HL-60 (cell line): ENCODE data around the gene MCUB.
A peak's percentile ranks its signal among the peaks of the same experiment; 100 is the strongest.
"Not testable (repeated sequence)": the region's sequence is repeated elsewhere in the genome, so short reads cannot be mapped to it uniquely, and the experiment has no call there.

Experiments used
- DNase-seq, 2 experiments: peaks; one replicate each; pipeline ENCODE4 v3.0.0-alpha.2; 2010 to 2020; ENCODE audit warnings: low read depth in 1 of 2, low spot score in 1 of 2
- H3K27ac ChIP-seq: fragments of 250-450 bp; sonication (Bioruptor Pico); replicated peaks from 2 replicates; pipeline ENCODE4 v1.5.1; 2020; ENCODE audit warnings: mild to moderate bottlenecking, moderate library complexity
- H3K27me3 ChIP-seq: fragments of 250-450 bp; sonication (Bioruptor Pico); 2 replicates; pipeline ENCODE4 v1.5.1; 2021; ENCODE audit warnings: mild to moderate bottlenecking, moderate library complexity; ENCODE audit not compliant: insufficient read depth, poor library complexity, severe bottlenecking
- H3K4me3 ChIP-seq: replicated peaks from 2 replicates; pipeline ENCODE4 v1.5.1; 2011; ENCODE audit warnings: mild to moderate bottlenecking, control low read depth, low read length; ENCODE audit not compliant: insufficient read depth
- GABPA ChIP-seq: IDR thresholded peaks from 2 replicates; pipeline ENCODE4 v1.6.1; 2012; ENCODE audit warnings: low read depth
- POLR2AphosphoS5 ChIP-seq: IDR thresholded peaks from 2 replicates; pipeline ENCODE4 v1.6.1; 2012; ENCODE audit warnings: low read depth
- SPI1 ChIP-seq: IDR thresholded peaks from 2 replicates; pipeline ENCODE4 v1.6.1; 2012; ENCODE audit warnings: low read depth, mild to moderate bottlenecking, borderline replicate concordance
- long read RNA-seq: library from polyadenylated mRNA; unstranded; transcript quantifications from one replicate; pipeline ENCODE4 v2.0.0, GENCODE V29; 2020
- TF ChIP-seq, protein P1 (sequence below): IDR thresholded peaks from 2 replicates; pipeline ENCODE4 v1.6.1; 2012; ENCODE audit warnings: low read depth; ENCODE audit not compliant: insufficient replicate concordance
- TF ChIP-seq, protein P2 (sequence below): IDR thresholded peaks from one replicate; pipeline ENCODE4 v1.5.1; 2011; ENCODE audit warnings: low read length, control low read depth, inconsistent platforms; ENCODE audit not compliant: insufficient read depth

MCUB gene, protein sequence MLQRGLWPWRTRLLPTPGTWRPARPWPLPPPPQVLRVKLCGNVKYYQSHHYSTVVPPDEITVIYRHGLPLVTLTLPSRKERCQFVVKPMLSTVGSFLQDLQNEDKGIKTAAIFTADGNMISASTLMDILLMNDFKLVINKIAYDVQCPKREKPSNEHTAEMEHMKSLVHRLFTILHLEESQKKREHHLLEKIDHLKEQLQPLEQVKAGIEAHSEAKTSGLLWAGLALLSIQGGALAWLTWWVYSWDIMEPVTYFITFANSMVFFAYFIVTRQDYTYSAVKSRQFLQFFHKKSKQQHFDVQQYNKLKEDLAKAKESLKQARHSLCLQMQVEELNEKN
- long read RNA-seq, partial matches to known transcripts, result 0 of 1 reads
- long read RNA-seq, other reads (novel, unspliced or antisense), result 0 of 1 reads

DNA sequence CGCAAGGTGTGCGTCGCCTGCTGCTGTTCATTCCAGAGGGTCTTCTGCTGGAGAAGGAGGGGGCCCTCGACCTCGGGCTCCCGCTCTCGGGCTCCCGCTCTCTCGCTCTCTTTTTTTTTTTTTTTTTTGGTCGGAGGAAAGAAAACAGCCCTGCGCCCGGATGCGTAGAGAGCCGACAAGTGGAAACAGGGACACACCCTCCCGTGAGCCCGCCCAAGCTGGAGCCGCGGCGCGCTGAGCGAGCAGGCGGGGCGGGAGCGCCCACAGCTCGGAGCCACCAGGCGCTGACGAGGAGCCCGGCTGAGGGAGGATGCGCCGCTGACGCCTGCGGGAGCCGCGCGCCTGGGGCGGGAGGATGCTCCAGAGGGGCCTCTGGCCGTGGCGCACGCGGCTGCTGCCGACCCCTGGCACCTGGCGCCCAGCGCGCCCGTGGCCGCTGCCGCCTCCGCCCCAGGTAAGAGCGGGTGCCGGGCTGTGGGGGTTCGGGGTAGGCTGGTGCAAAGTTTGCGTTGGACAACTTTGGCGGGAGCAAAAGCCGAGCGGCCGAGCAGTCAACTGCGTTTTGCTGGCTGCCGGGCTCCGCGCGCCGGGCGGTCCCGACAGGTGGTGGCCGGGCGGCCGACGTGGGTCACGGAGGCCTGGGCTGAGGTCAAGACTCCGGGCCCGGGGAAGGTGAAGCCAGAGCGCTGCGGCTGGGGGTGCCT is at the start of gene MCUB:
TSS of gene MCUB (plus strand) at position 264 of the 704 bp plus-strand sequence. CDS start at position 356, 92 bp downstream.
- peak within 1 kb of the TSS; percentile 63 for H3K4me3 ChIP-seq
- TF ChIP-seq POLR2AphosphoS5 (no peak), SPI1 (no peak)
- TF ChIP-seq, protein P1, sequence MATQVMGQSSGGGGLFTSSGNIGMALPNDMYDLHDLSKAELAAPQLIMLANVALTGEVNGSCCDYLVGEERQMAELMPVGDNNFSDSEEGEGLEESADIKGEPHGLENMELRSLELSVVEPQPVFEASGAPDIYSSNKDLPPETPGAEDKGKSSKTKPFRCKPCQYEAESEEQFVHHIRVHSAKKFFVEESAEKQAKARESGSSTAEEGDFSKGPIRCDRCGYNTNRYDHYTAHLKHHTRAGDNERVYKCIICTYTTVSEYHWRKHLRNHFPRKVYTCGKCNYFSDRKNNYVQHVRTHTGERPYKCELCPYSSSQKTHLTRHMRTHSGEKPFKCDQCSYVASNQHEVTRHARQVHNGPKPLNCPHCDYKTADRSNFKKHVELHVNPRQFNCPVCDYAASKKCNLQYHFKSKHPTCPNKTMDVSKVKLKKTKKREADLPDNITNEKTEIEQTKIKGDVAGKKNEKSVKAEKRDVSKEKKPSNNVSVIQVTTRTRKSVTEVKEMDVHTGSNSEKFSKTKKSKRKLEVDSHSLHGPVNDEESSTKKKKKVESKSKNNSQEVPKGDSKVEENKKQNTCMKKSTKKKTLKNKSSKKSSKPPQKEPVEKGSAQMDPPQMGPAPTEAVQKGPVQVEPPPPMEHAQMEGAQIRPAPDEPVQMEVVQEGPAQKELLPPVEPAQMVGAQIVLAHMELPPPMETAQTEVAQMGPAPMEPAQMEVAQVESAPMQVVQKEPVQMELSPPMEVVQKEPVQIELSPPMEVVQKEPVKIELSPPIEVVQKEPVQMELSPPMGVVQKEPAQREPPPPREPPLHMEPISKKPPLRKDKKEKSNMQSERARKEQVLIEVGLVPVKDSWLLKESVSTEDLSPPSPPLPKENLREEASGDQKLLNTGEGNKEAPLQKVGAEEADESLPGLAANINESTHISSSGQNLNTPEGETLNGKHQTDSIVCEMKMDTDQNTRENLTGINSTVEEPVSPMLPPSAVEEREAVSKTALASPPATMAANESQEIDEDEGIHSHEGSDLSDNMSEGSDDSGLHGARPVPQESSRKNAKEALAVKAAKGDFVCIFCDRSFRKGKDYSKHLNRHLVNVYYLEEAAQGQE, result no peak
- TF ChIP-seq, protein P2, sequence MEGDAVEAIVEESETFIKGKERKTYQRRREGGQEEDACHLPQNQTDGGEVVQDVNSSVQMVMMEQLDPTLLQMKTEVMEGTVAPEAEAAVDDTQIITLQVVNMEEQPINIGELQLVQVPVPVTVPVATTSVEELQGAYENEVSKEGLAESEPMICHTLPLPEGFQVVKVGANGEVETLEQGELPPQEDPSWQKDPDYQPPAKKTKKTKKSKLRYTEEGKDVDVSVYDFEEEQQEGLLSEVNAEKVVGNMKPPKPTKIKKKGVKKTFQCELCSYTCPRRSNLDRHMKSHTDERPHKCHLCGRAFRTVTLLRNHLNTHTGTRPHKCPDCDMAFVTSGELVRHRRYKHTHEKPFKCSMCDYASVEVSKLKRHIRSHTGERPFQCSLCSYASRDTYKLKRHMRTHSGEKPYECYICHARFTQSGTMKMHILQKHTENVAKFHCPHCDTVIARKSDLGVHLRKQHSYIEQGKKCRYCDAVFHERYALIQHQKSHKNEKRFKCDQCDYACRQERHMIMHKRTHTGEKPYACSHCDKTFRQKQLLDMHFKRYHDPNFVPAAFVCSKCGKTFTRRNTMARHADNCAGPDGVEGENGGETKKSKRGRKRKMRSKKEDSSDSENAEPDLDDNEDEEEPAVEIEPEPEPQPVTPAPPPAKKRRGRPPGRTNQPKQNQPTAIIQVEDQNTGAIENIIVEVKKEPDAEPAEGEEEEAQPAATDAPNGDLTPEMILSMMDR, result no peak
- H3K27ac ChIP-seq, result no peak within 1 kb of the TSS
- DNase-seq, result peak; percentile 29 to 58
- peaks cover 14% of the 10 kb centered on the region for H3K27me3 ChIP-seq

DNA sequence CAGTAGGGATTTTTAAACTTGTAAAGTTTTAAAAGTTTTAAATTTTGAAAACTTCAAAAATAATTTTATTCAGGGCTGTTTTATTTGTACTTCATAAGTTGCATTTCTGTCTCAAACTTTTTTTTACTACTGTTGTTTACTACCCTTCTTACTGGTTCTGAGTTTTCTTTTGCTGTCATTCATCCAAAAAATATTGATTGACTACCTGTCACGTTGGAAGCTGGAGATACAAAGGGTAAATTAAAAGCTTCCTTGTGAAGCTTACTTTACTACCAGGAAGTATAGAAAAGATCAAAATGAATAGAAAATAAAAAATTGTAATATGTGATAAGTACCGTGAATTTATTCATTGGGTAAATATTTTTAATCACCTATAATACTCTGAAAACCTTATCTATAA is 49.4 kb upstream of the MCUB start:
- Histone ChIP-seq H3K27ac (no peak overlapping the region), H3K27me3 (no peaks in the 10 kb centered on the region), H3K4me3 (no peak overlapping the region)
- no peak for DNase-seq
- no peak for TF ChIP-seq GABPA

DNA sequence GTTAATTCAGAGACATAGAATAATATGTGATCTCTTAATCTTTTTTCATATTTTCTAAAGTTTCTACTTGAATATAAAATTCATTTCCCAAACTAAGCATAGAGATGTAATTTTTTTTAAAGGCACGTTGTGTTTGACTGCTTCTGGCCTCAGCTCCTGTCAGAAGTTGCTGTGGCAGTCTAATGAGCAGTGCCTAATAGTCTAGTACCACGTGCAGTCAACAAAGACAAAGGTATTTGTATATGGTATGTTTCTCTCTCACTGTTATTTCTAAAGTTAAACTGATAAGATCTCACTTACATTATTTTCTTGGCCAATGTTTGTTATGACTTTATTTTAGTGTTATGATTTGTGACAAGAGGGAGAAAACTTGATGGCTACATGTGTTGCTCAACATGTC is 48.6 kb upstream of the MCUB start:
- H3K4me3 ChIP-seq, result no peak overlapping the region
- no peak overlapping the region for H3K27ac ChIP-seq
- no peaks in the 10 kb centered on the region for H3K27me3 ChIP-seq
- no peak for TF ChIP-seq POLR2AphosphoS5
- TF ChIP-seq, protein P2, result no peak
- TF ChIP-seq, protein P1, result no peak
- TF ChIP-seq GABPA, result no peak
- TF ChIP-seq SPI1, result no peak
- DNase-seq, result no peak

DNA sequence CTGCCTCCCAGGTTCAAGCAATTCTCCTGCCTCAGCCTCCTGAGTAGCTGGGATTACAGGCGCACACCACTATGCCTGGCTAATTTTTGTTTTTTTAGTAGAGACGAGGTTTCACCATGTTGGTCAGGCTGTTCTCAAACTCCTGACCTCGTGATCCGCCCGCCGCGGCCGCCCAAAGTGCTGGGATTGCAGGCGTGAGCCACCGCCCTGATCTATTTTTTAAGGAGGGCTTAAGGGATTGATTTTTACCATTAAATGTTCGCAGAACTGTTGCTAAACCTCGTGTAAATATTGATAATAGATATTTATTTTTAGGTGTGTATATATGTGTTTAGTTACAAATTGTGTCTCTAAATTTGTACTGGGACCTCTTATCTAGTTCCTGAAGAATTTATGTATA is 46.7 kb upstream of the MCUB start:
- DNase-seq, H3K27me3 ChIP-seq, H3K27ac ChIP-seq, H3K4me3 ChIP-seq: not testable (repeated sequence)
